Stimulated activated naive CD8-positive, alpha-beta T cell treated with anti-CD3 and anti-CD28 coated beads, Interleukin-15, Interleukin-2, amounts not matched to agents 100 U/mL and 50 U/mL, for 24 hours (primary cell): ENCODE results near the gene CTSH.
A peak's percentile ranks its signal among the peaks of the same experiment; 100 is the strongest.

Experiments used
- ATAC-seq: fragments of 150-1000 bp; cut with Tn5 transposase; one replicate; pipeline ENCODE4 v1.10.0; 2021
- DNase-seq: peaks from one replicate; pipeline ENCODE4 v3.0.0; 2021

CTSH gene

DNA sequence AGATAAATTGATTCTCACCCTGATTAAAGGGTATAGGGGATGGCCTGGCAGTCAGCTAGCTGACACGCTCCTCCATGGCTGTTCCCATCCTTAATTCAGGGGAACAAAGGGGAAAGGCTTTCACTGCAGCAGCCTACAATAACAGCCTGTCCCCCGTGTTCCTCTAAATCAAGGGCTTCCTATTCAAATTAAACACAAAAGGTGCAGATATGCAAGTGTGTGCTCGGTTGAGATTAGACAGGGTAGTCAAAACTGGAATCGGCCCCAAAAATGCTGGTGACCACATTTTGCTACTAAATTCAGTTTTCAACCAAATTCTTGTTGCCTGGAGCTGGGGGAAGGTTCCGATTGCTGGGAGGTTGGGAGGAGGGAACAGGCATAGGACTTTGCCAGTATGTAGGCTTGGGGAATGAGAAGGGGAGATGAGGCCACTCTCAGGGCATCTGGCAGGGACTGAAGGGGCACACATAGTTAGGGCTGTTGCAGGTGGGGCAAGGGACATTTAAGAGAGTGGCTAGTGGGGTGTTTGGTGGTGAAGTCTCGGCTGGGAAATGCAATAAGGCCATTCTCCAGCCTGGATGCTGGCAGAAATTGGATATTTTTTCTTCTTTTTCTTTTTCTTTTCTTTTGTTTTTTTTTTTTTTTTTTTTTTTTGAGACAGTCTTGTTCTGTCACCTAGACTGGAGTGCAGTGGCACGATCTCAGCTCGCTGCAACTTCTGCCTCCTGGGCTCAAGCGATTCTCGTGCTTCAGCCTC, 32.9 kb upstream of the CTSH start:
- no peak for ATAC-seq
- DNase-seq: no peak

DNA sequence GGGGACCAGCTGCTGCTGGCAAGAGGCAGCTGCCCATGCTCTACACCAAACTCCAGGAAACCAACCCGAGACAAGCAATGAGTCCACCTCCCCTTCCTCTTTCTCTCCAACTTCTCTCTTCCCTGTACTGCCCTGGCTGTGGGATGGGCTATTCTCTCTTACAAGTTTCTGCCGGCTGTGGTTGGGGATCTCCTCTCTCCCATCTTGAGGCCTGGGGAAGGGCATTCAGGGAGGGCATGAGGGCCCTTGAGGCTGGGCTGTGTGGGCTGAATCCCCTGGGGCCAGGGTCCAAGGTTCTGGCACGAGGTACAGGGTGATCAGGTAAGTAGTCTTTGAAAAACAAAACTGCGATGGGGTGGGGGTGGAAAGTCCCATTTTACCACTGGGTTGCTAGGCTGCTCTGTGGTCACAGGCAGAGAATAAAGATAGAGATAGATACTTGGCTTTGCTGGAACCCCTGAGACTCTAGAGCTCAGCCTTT, 32.3 kb upstream of the CTSH start:
- ATAC-seq (peak; percentile 60), DNase-seq (no peak)

DNA sequence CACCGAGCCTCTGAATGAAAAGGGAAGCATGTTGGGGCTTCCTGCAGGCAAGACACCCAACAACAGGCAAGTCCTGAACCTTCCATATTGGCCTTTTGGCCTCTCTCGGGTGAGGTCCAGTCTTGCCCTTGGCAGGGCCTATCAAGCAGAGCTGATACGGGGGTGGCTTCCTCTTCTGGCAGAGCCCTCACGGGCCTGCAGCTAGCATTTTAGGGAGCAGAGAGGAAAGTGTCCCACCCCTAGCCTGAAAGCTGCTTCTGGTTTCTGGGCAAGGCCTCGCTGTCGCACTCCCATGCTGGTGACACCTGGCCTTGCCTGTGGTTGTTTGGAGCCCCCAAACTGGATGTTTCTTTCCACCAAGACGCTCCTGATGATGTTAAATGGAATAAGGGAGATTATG, 31.8 kb upstream of the CTSH start:
- ATAC-seq (no peak), DNase-seq (no peak)

DNA sequence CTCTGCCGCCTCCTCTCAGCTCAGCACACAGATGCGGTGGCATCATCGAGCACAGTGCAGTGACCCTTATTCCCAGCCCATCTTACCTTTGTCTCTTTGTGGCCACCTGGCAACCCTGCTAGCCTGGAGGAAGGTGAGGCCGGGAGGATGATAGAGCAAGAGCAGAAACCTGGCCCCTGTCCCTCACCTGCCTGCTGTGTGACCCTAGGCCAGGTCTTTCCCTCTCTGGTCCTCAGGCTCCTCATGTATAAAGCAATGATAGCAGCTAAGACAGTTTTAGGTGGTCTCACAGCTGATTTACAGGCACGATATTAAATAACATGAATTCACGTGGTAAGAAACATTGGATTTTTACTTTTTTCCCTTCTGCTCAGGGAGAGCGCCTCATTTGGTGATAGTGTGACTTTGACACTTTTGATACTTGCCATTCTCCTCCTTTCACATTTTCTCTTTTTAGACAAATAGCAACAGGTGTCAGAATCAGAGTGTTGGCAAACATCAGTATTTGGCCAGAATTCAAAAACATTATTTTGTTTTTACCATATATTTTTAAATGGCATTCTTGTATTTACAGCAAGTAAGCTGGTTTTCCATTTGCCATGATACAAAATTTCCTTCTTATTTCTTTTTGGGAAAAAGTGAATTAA, 29.5 kb upstream of the CTSH start:
- no peak for ATAC-seq
- no peak for DNase-seq

DNA sequence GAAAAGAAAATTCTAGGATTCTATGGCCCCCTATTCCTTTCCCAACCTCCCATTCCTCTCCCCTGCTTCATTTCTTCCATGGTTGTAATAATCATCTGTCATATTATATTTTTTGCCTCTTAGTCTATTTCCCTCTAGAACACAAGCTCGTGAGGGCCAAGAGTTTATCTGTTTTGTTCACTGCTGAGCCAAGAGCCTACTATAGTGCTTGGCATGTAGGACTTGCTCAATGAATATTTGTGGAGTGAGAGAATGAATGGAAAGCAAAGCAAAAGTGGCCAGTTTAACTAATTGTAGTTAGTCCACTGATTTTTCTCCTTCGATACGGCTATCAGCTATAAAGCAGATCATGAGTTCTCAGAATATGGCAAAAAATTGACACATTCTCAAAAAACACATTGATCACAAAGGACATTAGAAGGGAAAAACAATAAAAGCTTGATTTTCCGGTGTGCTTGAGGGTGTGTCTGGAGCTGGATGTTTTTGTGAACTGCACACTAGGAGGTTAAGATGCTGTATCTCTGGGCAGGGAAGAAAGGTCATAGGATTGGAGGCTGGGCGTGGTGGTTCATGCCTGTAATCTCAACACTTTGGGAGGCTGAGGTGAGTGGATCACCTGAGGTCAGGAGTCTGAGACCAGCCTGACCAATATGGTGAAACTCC, 25.0 kb upstream of the CTSH start:
- ATAC-seq (no peak), DNase-seq (no peak)

DNA sequence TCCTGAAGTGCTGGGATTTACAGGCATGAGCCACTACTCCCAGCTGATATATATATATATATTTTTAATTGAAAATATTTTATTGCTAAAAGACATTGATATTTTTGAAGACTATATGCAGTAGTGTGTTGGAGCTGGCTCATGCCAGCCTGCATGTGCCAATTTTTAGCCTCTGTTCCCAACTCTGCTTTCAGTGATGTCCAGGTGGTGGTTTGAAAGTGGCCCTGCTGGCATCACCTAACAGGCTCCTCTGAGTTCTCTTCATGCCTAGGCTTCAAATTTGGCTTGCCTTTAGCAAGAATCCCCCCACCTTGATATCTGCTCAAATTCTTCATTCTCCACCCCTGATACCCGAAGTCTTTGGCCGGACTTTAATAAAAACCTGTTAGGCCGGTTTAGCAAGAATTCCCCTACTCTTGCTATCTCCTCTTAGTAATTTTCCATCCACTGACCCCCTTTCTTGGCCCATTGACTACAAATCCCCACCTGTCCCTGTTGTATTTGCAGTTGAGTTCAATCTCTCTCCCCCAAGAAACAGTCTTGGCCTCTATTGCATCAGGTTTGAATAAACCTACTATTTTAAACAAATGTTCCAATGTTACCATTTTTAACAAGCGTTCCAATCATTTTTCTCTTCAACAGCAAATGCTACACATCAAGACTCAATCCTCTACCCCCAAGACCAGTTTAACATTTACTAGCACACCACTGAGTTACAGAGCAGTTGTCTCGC, 23.9 kb upstream of the CTSH start:
- ATAC-seq: no peak
- no peak for DNase-seq

DNA sequence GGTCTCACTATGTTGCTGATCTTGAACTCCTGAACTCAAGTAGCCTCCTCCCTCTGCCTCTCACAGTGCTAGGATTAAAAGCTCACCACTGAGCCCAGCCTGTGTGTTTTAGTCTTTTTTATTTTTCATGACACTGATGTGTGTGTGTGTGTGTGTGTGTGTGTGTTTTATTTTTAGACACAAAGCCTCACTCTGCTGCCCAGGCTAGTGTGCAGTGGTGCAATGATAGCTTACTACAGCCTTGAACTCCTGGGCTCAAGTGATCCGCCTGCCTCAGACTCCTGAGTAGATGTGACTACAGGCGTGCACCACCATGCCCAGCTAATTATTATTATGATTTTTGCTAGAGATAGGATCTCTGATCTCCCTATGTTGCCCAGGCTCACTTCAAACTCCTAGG, 23.3 kb upstream of the CTSH start:
- ATAC-seq (no peak), DNase-seq (no peak)

DNA sequence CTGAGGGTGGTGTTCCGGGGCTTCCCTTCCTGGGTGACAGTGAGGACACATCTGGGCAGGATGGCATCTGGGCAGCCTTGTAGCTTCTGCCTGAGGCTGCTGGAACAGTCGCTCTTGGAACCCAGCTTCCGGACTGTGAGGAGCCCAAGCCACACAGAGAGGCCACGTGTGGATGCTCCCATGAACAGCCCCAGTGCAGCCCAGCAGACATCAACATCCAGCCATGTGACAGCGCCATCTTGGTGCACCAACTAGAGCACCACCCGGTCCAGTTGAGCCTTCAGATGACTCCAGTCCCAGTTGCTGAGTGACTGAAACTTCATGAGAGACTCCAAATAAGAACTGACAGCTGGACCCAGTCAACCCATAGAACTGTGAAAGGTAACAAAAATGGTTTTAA, 15.5 kb upstream of the CTSH start:
- no peak for DNase-seq
- no peak for ATAC-seq

DNA sequence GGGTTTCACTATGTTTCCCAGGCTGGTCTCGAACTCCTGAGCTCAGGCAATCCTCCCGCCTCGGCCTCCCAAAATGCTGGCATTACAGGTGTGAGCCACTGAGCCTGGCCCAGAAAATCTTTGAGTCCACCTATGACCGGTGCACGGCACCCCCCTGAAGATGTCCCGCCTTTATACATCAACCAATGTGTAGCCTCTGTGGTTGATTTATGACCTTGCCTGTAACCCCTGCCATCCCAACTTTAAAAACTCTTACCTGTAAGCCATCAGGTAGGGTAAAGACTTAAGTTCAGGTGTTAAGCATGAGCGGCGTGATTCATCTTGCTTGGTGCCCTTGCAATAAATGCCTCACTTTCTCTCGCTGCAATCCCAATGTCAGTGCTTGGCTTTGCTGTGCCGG, 14.5 kb upstream of the CTSH start:
- DNase-seq (no peak), ATAC-seq (no peak)

DNA sequence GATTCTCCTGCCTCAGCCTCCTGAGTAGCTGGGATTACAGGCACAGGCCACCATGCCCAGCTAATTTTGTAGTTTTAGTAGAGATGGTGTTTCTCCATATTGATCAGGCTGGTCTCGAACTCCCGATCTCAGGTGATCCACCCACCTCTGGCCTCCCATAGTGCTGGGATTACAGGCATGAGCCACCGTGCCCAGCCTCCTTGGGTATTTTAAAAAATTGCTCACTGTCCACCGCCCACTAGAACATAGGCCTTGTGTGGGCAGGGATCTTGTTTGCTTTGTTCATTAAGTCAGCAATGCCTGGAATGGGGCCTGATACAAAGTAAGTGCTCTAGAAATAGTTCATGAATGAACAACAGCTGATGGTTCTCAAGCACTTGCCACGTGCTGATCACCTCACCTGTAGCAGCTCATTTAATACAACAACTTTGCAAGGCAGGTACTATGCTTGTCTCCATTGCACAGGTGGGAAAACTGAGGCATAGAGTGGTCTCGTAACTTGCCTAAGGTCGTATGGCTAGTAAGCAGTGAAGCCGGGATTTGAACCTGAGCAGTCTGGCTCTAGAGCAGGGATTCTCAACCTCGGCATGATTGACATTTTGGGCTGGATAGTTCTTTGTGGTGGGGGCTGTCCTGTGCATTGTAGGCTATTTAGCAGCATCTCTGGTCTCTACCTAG, 12.7 kb upstream of the CTSH start:
- DNase-seq (no peak), ATAC-seq (no peak)

DNA sequence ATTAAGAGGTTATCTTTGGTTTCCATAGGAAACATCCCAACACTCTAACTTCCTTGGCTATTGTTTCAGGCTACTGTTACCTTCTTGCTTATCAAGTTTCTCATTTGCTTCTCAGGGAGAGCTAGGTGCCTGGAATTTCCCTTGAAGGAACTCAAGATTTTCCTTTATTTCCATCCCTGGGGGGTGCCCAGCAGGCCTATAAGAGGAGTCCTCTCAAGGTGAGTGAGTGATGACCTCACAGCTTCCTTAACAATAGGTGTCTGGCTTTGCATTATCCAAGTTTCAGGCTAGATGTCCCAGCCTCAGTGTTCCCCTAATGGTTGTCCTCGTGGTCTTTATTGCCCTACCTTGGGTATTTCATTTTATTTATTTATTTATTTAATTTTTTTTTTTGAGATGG, 12.1 kb upstream of the CTSH start:
- DNase-seq: no peak
- ATAC-seq: no peak

DNA sequence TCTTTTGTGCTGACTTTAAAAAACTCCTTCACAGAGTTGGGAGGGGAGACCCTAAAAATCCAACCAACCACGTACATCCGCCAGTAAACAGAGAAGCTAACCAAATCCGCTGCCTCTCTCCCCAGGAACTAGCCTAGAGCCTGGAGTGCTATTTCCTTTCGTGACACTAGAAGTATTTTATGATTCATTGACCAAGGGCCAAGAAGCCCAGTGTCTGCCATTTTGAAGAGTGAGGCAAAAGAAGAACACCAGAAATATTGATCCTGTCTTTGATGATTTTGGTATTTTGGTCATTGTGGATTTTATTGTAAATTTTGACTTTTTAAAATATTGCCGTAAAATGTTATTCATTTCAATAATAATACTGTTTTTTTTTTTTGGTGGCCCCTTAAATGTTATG, 10.5 kb upstream of the CTSH start:
- DNase-seq (no peak), ATAC-seq (no peak)

DNA sequence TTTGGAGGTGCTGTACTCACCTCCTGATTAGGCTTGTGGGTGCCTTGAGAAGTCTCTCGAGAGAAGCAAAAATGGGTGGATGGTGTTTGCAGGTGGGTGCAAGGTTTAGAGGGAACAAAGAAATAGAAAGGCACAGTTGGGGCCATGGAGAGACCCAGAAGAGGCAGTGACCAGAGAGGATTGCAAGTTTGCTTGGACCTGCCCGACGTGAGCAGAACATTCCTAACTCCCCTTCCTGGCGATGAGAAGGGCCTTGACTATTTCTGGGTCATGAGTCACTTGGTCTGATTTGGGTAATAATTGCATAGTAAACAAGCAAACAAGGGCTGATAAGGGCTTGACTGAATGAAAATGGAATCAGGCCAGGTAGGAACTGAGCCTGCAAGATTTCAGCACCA, 7.0 kb upstream of the CTSH start:
- ATAC-seq (no peak), DNase-seq (no peak)

DNA sequence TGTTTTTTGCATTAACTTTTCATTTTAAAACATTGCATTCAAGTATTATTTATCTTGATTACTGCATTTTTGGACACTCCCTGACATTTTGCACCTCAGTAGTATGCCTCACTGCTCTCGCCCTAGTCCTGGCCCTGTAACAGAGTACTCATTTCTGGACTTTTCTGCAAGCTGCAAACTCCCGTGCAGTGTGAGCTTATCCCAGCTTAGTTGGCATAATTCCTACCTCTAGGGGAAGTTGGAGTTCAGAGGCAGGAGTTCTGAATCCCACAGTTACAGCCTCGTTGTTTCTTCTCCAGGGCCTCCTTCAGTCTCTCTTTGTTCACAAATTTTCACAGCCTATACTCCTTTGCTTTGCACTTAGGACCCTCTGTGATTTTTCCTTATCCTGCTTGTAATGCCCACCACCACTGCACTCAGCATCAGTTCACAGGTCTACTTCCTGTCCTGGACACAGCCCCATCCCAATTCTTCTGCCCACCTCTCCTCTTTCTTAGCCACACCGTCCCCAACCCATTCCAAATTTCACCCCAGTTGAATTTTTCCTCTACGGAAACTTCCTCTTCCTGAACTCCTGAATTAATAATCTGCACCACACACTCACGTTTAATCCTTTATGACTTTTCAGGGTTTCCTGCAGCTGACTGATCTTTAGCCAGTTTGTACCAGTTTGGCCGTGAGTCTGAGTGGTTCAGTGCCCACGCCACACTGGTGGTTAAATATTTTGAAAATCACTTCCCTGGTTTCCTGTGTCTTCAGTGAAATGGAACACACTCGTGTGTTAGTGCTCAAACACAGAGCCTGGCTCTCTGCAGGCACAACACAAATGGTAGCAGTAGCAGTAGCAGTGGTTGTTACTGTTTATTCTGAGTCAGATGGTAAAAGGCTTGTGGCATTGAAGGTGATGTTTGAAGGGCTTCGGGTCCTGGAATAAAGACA, 6.3 kb upstream of the CTSH start:
- ATAC-seq: no peak
- no peak for DNase-seq

DNA sequence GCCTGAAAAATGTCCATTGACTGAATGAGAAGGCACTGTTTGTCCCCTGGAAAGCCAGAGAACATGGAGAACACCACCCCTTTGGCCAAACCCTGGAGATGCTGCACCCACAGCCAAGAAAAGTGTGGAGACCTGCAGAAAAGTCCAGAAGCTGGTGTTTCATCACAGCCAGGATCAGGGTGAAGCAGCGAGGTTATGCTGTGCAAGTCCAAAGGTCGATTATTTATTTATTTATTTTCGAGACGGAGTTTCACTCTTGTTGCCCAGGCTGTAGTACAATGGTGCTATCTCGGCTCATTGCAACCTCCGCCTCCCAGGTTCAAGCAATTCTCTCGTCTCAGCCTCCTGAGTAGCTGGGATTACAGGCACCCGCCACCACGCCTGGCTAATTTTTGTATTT, 5.5 kb upstream of the CTSH start:
- no peak for DNase-seq
- ATAC-seq: no peak

DNA sequence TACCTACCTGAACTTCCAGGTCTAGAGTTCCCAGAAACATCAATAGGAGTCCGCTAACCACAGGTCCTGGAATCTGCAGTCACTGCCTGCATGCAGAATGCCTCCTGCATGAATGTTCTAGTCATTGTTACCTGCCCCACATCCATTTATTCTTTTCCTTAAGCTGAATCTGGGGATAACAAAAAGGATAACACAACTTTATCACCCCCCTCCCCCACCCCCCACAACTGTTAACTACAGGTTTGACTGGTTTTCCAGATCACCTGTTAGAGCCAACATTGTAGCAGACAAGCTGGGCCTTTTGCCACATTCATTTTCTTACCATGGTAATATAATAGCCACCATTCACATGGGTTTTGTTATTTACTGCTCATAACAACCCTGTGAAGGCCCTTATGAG, 4.6 kb upstream of the CTSH start:
- no peak for ATAC-seq
- no peak for DNase-seq

DNA sequence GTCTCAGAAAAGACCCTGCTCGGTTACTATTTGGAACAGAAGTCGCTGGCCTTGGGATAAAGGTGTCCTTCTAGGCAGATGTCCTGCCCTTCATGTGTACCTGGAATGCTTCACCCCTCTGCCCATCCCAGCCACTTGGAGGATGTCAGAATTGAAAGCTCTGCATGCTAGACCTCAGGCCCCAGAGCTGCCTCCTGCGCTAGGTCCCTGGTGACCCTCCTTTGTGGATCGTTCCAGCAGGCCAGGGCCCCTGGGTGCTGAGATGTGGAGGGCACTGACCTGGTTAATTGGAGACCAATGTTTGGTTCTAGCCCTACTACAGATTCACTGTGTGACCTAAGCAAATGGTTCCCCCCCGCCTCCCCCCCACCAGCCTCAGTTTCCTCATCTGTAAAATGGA, 2.7 kb upstream of the CTSH start:
- ATAC-seq (no peak), DNase-seq (no peak)

DNA sequence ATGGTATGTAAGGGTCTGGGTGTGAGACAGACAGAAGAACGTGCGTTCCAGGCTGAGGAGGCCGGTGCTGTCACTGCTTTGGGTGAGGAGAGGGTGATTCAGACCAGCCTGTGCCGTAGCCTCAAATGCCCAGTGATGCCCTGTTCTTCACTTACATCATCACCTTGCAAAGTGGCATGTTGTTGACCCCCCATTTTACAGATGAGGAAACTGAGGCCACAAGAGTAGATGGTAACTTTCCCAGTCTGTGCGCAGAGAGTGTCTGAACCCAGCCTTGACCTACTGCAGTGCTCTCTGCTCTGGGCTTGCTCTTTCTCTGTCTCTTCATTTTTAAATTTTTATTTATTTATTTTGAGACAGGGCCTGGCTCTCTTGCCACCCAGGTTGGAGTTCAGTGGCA, 1.6 kb upstream of the CTSH start:
- ATAC-seq (no peak), DNase-seq (no peak)

DNA sequence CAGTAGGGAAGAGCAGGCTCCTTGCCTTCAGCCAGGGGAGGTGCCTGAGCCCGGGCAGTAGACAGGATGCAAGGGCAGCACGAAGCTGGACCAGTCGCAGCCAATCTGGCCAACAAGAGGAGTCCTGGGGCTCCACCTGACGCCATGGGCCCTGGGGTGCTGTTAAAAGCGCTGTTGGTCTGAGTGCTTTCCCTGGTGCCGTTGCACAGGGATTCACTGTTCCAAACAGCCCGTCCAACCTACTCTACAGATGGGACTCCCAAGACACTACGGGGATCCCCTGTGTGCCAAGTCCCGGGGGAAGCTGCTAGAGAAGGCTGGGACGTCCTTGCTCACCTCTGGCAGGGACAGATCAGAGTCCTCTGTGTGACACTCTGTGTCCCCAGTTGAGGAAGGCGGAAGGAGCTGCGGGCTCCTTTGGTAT, 632 bp downstream of the CTSH start:
- ATAC-seq (no peak), DNase-seq (no peak)

DNA sequence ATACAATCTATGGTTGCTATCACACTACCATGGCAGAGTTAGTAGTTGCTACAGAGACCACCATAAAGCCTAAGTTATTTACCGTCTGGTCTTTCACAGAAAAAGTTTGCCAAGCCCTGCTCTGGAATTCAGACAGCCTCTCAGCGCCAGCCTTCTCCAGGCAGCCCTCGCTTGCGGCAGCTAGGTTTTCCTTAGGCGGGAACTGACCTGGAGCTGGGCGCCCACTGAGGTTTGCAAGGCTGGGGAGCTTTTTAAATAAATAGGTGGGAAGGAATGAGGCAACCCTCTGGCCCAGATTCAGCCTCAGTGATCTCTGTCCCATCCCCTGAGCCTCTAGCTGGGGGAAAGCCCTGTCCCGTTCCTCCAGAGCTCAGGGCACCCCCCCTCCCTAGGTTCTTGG, 1.2 kb downstream of the CTSH start:
- DNase-seq (no peak), ATAC-seq (no peak)

DNA sequence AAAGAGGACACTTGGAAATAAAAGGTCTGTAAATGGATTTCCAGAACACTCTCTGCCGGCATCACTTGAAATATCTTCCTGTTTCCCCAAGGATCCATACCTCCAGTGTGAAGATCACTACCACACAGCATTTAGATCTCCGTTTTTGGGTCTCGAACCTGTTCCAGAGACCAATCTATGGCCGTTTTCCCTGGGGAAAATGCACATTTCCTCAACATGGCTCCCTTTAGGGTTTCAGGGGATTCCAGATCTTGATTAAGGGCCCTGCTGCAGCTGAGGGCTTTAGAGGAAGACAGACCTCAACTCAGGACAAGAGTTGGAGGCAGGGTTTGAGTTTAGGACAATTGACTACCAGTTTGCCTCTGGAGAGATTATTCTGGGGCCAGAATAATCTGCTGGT, 2.1 kb downstream of the CTSH start:
- no peak for ATAC-seq

More for the DNA sequence above, 2.1 kb downstream of the CTSH start:
- no peak for DNase-seq
